K562 treated with DMSO at 1 percent for 12 hours (cell line): ENCODE results near the gene TMEM182. TPM values are rescaled to one million over a fixed set of nuclear protein-coding genes. Genes with fewer than 3 reads are reported as not detected.

Source experiments
- total RNA-seq: library from RNA; unstranded; fragments of 300-600 nt; gene quantifications from 2 replicates; pipeline ENCODE4 v1.2.3, GENCODE V29; 2022; ENCODE audit not compliant: insufficient read depth

Gene TMEM182
- 4.7 and 7.6 TPM in 2 replicates for total RNA-seq

GRCh38 chr2:102761763-102762162 lies at the start of gene TMEM182:
Gene TMEM182 (plus strand): TSS chr2:102762031. CDS start chr2:102762218, 187 bp downstream.

Other genes starting within 250 kb of the TMEM182 start
- gene SLC9A2, start 142.5 kb upstream of the TMEM182 start, total RNA-seq = 0.23 and 1.2 TPM in 2 replicates